ENCODE results near the gene ANKFN1.

- TF ChIP-seq CTCF (IDR thresholded peaks at IDR 0.05) (no peak), POLR2A (IDR thresholded peaks at IDR 0.05) (no peak)
Measured at GRCh38 chr17:56514899-56515298, 361.6 kb downstream of the ANKFN1 start.
